Left cardiac atrium (tissue), 4 donors: Measurements from ENCODE around the gene PRCP. TPM values are rescaled to one million over a fixed set of nuclear protein-coding genes. Genes with fewer than 3 reads are reported as not detected.

Source experiments
- ATAC-seq, 2 donors: fragments of 200-7000 bp; cut with Tn5 transposase; one replicate each; pipeline ENCODE4 v1.9.1; 2020; ENCODE audit warnings: mild to moderate bottlenecking in 2 of 2, moderate library complexity in 2 of 2
- DNase-seq: peaks from one replicate; pipeline ENCODE4 v3.0.0-alpha.2; 2020
- intact Hi-C, 2 donors: fragments of 100-400 bp; cut with DNase I; formaldehyde crosslinking; loops; one replicate each; pipeline versions ENCODE4 v1.14.1 to v1.15.1; 2022 to 2023
- total RNA-seq, 2 donors: library from RNA; stranded (reverse); fragmentation: NEBNext Ultra II Directional; extraction: Animal tissue kit (Norgen Biotek cat#: 25700); gene quantifications; one replicate each; pipeline ENCODE4 v1.2.1, GENCODE V29; 2021
- donor health status: DM: no; HTN: yes; CAD: no.
- donor health status: DM: no; HTN: yes; CAD: no; lungs with severe emphysema.
- donor health status: DM: yes; HTN: yes; CAD: no.
- donor health status: Dilated cardiomyopathy.

The PRCP gene
- total RNA-seq, 2 donors from 2014 or later: 65.5 to 97.4 TPM

- intact Hi-C loops: no loop called here
- ATAC-seq (no peak), DNase-seq (no peak)
Observed at GRCh38 chr11:82807646-82808045, 92.6 kb downstream of the PRCP start.

- DNase-seq: no peak
- intact Hi-C loops: no loop called here
- no peak for ATAC-seq
Observed at GRCh38 chr11:82802710-82803109, 97.5 kb downstream of the PRCP start.

- ATAC-seq: peak in 1 of 2 donors; percentile 53
- intact Hi-C loops: loop anchor here in 1 of 2 donors (5.0 kb wide), 1 partner anchor 60 kb away; no protein-coding TSS in a partner anchor
- peak; percentile 48 for DNase-seq
Observed at GRCh38 chr11:82796998-82797961, 103.0 kb downstream of the PRCP start.

- intact Hi-C loops: no loop called here
- ATAC-seq (no peak), DNase-seq (no peak)
Observed at GRCh38 chr11:82794490-82794889, 105.7 kb downstream of the PRCP start.

GRCh38 chr11:82792822-82793569, 107.2 kb downstream of the PRCP start:
- intact Hi-C loops: no loop called here
- ATAC-seq (no peak), DNase-seq (no peak)

- intact Hi-C loops: no loop called here
- ATAC-seq (no peak), DNase-seq (no peak)
Observed at GRCh38 chr11:82792319-82792718, 107.9 kb downstream of the PRCP start.

GRCh38 chr11:82791779-82792178, 108.5 kb downstream of the PRCP start:
- intact Hi-C loops: no loop called here
- no peak for ATAC-seq
- no peak for DNase-seq

GRCh38 chr11:82790723-82791484, 109.3 kb downstream of the PRCP start:
- peak; percentile 92 to 95 for ATAC-seq
- intact Hi-C loops: no loop called here
- DNase-seq: peak; percentile 42

- intact Hi-C loops: no loop called here
- ATAC-seq (no peak), DNase-seq (no peak)
Observed at GRCh38 chr11:82787981-82788380, 112.2 kb downstream of the PRCP start.

- intact Hi-C loops: no loop called here
- DNase-seq (no peak), ATAC-seq (no peak)
Observed at GRCh38 chr11:82786836-82787235, 113.4 kb downstream of the PRCP start.

- DNase-seq: no peak
- intact Hi-C loops: no loop called here
- ATAC-seq: no peak
Observed at GRCh38 chr11:82786001-82786400, 114.2 kb downstream of the PRCP start.

GRCh38 chr11:82782825-82783374, 117.3 kb downstream of the PRCP start:
- intact Hi-C loops: no loop called here
- DNase-seq (no peak), ATAC-seq (no peak)

GRCh38 chr11:82778776-82779175, 121.5 kb downstream of the PRCP start:
- intact Hi-C loops: no loop called here
- DNase-seq (no peak), ATAC-seq (no peak)

GRCh38 chr11:82776377-82776776, 123.9 kb downstream of the PRCP start:
- no peak for DNase-seq
- no peak for ATAC-seq
- intact Hi-C loops: no loop called here

GRCh38 chr11:82775736-82776346, 124.4 kb downstream of the PRCP start:
- intact Hi-C loops: no loop called here
- peak in 1 of 2 donors; percentile 21 for ATAC-seq
- no peak for DNase-seq

- no peak for DNase-seq
- ATAC-seq: no peak
- intact Hi-C loops: no loop called here
Observed at GRCh38 chr11:82775218-82775617, 125.0 kb downstream of the PRCP start.
